OCI-LY7 (cell line): ENCODE measurements around the gene NPEPL1. TPM values are rescaled to one million over a fixed set of nuclear protein-coding genes. Genes with fewer than 3 reads are reported as not detected.

Source experiments
- BruUV-seq: library from RNA; stranded (reverse); fragments of 400-500 nt; replicated peaks from 2 replicates; lab custom pipeline; 2021; lab: Mats Ljungman, UMichigan
- CTCF ChIA-PET: fragments of 300-600 bp; sonication (Branson Sonifier 250); formaldehyde crosslinking; loops from one replicate; lab custom pipeline; 2022; ENCODE audit warnings: antibody characterized with exemption; ENCODE audit not compliant: unreplicated experiment; lab: Charles Lee
- POLR2A ChIA-PET: fragments of 300-600 bp; sonication (Branson Sonifier 250); formaldehyde crosslinking; loops from one replicate; lab custom pipeline; 2022; ENCODE audit warnings: antibody characterized with exemption; lab: Charles Lee
- DNase-seq: peaks from one replicate; pipeline ENCODE4 v3.0.0-alpha.2; 2015; ENCODE audit warnings: low spot score
- H2AFZ ChIP-seq: fragments of 200-600 bp; sonication (generic), shearing (Covaris generic); 2 replicates; pipeline ENCODE4 v1.6.1; 2014; ENCODE audit warnings: mild to moderate bottlenecking, antibody characterized with exemption, low read length, moderate library complexity
- H3K27ac ChIP-seq: fragments of 200-600 bp; sonication (generic); 2 replicates; pipeline ENCODE4 v1.5.1; 2014; ENCODE audit warnings: mixed run types, low read depth, mild to moderate bottlenecking, moderate library complexity, low read length, inconsistent platforms; ENCODE audit not compliant: poor library complexity, severe bottlenecking
- H3K36me3 ChIP-seq: fragments of 200-600 bp; sonication (generic); 2 replicates; pipeline ENCODE4 v1.6.1; 2014; ENCODE audit warnings: mild to moderate bottlenecking, antibody characterized with exemption, low read length, moderate library complexity, mixed read lengths; ENCODE audit not compliant: insufficient read depth
- H3K4me1 ChIP-seq: fragments of 200-600 bp; sonication (generic); 2 replicates; pipeline ENCODE4 v1.5.1; 2014; ENCODE audit warnings: mild to moderate bottlenecking, low read length; ENCODE audit not compliant: insufficient read depth, poor library complexity, severe bottlenecking
- H3K4me2 ChIP-seq: fragments of 200-600 bp; sonication (generic); 2 replicates; pipeline ENCODE4 v1.6.1; 2014; ENCODE audit warnings: mild to moderate bottlenecking, low read length
- H3K4me3 ChIP-seq: fragments of 200-600 bp; sonication (generic); 2 replicates; pipeline ENCODE4 v1.5.1; 2014; ENCODE audit warnings: mild to moderate bottlenecking, low read depth, low read length; ENCODE audit not compliant: poor library complexity, severe bottlenecking
- H3K79me2 ChIP-seq: fragments of 200-600 bp; sonication (generic); 2 replicates; pipeline ENCODE4 v1.6.1; 2016; ENCODE audit warnings: low read depth, mild to moderate bottlenecking, low read length, moderate library complexity, mixed read lengths; ENCODE audit not compliant: insufficient read depth
- H3K9me2 ChIP-seq: fragments of 200-600 bp; sonication (generic); 2 replicates; pipeline ENCODE4 v1.6.1; 2016; ENCODE audit warnings: mild to moderate bottlenecking, low read length, mixed read lengths; ENCODE audit not compliant: insufficient read depth
- H3K9me3 ChIP-seq: fragments of 200-600 bp; sonication (generic); 2 replicates; pipeline ENCODE4 v1.6.1; 2014; ENCODE audit warnings: mild to moderate bottlenecking, mixed run types, low read length, mixed read lengths
- H4K20me1 ChIP-seq: fragments of 200-600 bp; sonication (generic); 2 replicates; pipeline ENCODE4 v1.6.1; 2014; ENCODE audit warnings: mild to moderate bottlenecking, antibody characterized with exemption, low read length, moderate library complexity, mixed read lengths; ENCODE audit not compliant: insufficient read depth
- EZH2phosphoT487 ChIP-seq: fragments of 200-600 bp; sonication (generic); IDR thresholded peaks from 2 replicates; pipeline ENCODE4 v1.6.1; 2018; ENCODE audit warnings: low read depth, borderline replicate concordance, mild to moderate bottlenecking, mixed run types, antibody characterized with exemption, low read length, moderate library complexity, mixed read lengths
- intact Hi-C: fragments of 100-400 bp; cut with micrococcal nuclease; formaldehyde crosslinking; loops from one replicate; pipeline ENCODE4 v1.10.0; 2022; ENCODE audit not compliant: unreplicated experiment
- total RNA-seq, 2 experiments: library from RNA; depleted of rRNA in 1 of 2; stranded (reverse); fragments of >200 nt in 1 of 2; shearing (Covaris generic) in 1 of 2; gene quantifications; 2 replicates each; pipeline ENCODE4 v1.2.3, GENCODE V29; 2014 to 2022
- TF ChIP-seq, protein P1 (sequence below): fragments of 200-600 bp; sonication (generic); conservative IDR thresholded peaks from 2 replicates; pipeline ENCODE4 v1.5.1; 2014; ENCODE audit warnings: mild to moderate bottlenecking, antibody characterized with exemption, low read length, moderate library complexity, mixed read lengths

Gene NPEPL1
- total RNA-seq, 2 experiments from 2014 or later, result 3.4 to 11.5 TPM

GRCh38 chr20:58759947-58760346, 67.3 kb downstream of the NPEPL1 start:
- ChIA-PET CTCF (no interaction called here), POLR2A (no interaction called here)
- DNase-seq, result no peak
- H3K79me2 ChIP-seq, result no peaks in the 10 kb centered on the region
- no peak overlapping the region for H3K4me2 ChIP-seq
- no peak overlapping the region for H3K27ac ChIP-seq
- no peak for TF ChIP-seq EZH2phosphoT487
- TF ChIP-seq, protein P1, sequence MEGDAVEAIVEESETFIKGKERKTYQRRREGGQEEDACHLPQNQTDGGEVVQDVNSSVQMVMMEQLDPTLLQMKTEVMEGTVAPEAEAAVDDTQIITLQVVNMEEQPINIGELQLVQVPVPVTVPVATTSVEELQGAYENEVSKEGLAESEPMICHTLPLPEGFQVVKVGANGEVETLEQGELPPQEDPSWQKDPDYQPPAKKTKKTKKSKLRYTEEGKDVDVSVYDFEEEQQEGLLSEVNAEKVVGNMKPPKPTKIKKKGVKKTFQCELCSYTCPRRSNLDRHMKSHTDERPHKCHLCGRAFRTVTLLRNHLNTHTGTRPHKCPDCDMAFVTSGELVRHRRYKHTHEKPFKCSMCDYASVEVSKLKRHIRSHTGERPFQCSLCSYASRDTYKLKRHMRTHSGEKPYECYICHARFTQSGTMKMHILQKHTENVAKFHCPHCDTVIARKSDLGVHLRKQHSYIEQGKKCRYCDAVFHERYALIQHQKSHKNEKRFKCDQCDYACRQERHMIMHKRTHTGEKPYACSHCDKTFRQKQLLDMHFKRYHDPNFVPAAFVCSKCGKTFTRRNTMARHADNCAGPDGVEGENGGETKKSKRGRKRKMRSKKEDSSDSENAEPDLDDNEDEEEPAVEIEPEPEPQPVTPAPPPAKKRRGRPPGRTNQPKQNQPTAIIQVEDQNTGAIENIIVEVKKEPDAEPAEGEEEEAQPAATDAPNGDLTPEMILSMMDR, result no peak
- BruUV-seq, result no TSS peak
- no peaks in the 10 kb centered on the region for H3K4me1 ChIP-seq
- no peak overlapping the region for H2AFZ ChIP-seq
- no peaks in the 10 kb centered on the region for H3K9me2 ChIP-seq
- no peaks in the 10 kb centered on the region for H3K36me3 ChIP-seq
- intact Hi-C loops, result no loop called here
- no peaks in the 10 kb centered on the region for H4K20me1 ChIP-seq
- no peaks in the 10 kb centered on the region for H3K9me3 ChIP-seq
- H3K4me3 ChIP-seq, result no peak overlapping the region

DNA sequence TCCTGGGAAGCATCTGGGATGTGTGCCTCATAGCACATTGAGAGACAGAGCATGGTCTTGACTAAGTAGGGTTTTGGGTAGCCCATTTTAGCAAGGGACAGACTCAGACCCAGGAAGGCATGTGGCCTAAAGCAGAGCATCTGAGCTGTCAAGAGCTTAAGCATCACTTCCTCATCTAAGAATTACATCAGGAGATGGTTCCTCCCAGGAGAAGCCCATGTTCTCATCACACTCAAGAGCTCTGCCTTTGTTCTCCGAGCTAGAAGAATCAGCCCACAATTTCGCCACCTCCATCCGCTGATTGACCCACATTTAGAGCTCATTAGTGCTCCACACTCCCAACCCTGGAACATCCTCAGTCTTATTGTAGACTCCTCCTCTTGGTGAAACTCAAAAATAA, 68.3 kb downstream of the NPEPL1 start:
- POLR2A ChIA-PET, result interaction anchor here (0.5 kb wide), 1 partner anchor 633 kb away, joined by 3 read pairs; no protein-coding TSS in a partner anchor
- Histone ChIP-seq H3K4me3 (no peak overlapping the region), H3K9me2 (no peaks in the 10 kb centered on the region), H4K20me1 (no peaks in the 10 kb centered on the region), H3K27ac (no peak overlapping the region), H3K4me2 (no peak overlapping the region), H2AFZ (no peak overlapping the region), H3K4me1 (no peaks in the 10 kb centered on the region), H3K79me2 (no peaks in the 10 kb centered on the region), H3K9me3 (no peaks in the 10 kb centered on the region), H3K36me3 (no peaks in the 10 kb centered on the region)
- TF ChIP-seq, protein P1, result no peak
- no peak for TF ChIP-seq EZH2phosphoT487
- CTCF ChIA-PET, result no interaction called here
- intact Hi-C loops, result no loop called here
- no TSS peak for BruUV-seq
- DNase-seq, result no peak

DNA sequence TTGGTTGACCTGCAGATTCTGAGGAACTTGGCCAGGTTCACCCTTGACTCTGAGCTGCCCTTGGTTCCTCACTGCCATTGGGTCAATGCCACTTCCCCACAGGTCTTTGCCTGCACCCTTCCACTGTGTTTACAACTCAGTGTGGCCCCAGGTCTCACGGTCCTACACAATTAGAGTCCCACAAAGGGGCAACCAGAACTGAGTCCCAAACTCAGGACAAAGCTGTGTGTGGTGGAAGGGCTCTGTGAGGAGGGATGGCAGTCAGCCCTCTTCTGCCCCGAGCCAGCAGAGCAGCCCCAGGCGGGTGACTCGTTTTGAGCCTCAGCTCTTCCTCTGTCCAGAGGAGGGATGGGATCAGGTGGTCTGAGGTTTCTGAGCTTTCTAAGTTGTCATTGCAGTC, 69.5 kb downstream of the NPEPL1 start:
- TF ChIP-seq, protein P1, result no peak
- TF ChIP-seq EZH2phosphoT487, result no peak
- H3K4me1 ChIP-seq, result no peaks in the 10 kb centered on the region
- no peaks in the 10 kb centered on the region for H3K9me3 ChIP-seq
- no TSS peak for BruUV-seq
- H3K4me2 ChIP-seq, result no peak overlapping the region
- H3K27ac ChIP-seq, result no peak overlapping the region
- DNase-seq, result no peak
- H3K4me3 ChIP-seq, result no peak overlapping the region
- H3K79me2 ChIP-seq, result no peaks in the 10 kb centered on the region
- no peak overlapping the region for H2AFZ ChIP-seq
- POLR2A ChIA-PET, result no interaction called here
- no peaks in the 10 kb centered on the region for H3K9me2 ChIP-seq
- CTCF ChIA-PET, result no interaction called here
- no peaks in the 10 kb centered on the region for H3K36me3 ChIP-seq
- H4K20me1 ChIP-seq, result no peaks in the 10 kb centered on the region
- intact Hi-C loops, result no loop called here
